VCaP (cell line): ENCODE measurements around the gene AP1B1.

Experiments
- H3K27ac ChIP-seq: fragments of 450-650 bp; 2 replicates; pipeline ENCODE4 v1.5.1; 2017
- TF ChIP-seq, protein P1 (sequence below): fragments of 450-650 bp; conservative IDR thresholded peaks from 2 replicates; pipeline ENCODE4 v1.5.1; 2017; ENCODE audit warnings: mild to moderate bottlenecking, moderate library complexity

Gene AP1B1

GRCh38 chr22:29327089-29327764 is 61.1 kb downstream of the AP1B1 start:
- no peak overlapping the region for H3K27ac ChIP-seq
- TF ChIP-seq, protein P1, sequence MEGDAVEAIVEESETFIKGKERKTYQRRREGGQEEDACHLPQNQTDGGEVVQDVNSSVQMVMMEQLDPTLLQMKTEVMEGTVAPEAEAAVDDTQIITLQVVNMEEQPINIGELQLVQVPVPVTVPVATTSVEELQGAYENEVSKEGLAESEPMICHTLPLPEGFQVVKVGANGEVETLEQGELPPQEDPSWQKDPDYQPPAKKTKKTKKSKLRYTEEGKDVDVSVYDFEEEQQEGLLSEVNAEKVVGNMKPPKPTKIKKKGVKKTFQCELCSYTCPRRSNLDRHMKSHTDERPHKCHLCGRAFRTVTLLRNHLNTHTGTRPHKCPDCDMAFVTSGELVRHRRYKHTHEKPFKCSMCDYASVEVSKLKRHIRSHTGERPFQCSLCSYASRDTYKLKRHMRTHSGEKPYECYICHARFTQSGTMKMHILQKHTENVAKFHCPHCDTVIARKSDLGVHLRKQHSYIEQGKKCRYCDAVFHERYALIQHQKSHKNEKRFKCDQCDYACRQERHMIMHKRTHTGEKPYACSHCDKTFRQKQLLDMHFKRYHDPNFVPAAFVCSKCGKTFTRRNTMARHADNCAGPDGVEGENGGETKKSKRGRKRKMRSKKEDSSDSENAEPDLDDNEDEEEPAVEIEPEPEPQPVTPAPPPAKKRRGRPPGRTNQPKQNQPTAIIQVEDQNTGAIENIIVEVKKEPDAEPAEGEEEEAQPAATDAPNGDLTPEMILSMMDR: no peak

DNA sequence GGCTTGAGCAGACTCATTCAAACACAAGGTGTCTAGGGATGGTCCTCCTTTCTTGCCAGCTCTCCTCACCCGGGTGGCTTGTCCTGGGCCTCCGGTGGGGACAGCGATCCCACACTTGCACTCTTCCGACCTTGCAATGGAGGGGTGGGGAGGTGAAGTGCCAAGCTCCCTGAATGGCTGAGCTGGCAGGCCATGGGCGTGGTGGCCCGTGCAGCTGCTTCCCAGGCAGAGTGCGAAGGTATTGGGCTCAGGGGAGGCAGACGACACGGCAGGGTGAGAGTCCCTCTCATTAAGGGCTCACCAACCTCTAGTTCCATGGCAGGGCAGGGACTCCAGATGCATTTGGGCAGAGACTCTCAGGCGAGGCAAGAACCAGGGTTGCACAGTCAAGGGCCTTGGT is 61.9 kb downstream of the AP1B1 start:
- no peak overlapping the region for H3K27ac ChIP-seq
- TF ChIP-seq, protein P1: no peak

GRCh38 chr22:29325785-29326315 is 62.5 kb downstream of the AP1B1 start:
- no peak overlapping the region for H3K27ac ChIP-seq
- TF ChIP-seq, protein P1: no peak

DNA sequence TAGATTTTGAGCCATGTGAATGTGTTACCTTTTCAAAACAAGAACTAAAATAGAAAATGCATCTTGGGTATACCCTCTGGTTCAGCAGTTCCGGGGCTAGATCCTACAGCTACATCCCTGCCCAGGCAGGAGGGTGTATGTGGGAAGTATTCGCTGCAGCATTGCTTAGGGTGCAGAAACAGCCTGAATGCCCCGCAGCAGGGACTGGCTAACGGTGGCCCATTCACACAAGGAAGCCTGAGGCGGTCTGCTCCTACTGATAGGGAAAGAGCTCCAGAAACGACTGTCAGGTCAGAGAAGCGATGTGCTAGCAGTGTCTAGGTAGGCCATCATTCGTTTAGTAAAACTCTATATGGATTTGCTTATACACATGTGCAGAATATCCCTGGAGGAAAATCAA is 63.0 kb downstream of the AP1B1 start:
- TF ChIP-seq, protein P1: no peak
- no peak overlapping the region for H3K27ac ChIP-seq

DNA sequence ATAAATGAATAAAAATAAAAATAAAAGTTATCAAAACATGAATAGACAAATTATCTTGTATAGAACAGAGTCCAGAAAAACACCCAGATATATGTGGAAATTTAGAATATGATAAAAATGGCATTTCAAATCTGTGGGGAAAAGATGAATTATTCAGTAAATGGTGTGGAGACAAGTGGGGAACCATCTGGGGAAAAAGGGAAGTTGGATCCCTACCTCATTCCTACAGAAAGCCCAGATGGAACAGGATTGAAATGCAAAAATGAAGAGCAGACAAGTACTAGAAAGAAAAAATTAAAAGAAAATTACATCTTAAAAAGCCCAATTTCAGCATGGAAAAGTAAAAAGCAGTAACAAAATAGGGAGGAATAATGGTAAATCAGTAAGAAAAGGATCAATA is 64.7 kb downstream of the AP1B1 start:
- TF ChIP-seq, protein P1: no peak
- no peak overlapping the region for H3K27ac ChIP-seq

DNA sequence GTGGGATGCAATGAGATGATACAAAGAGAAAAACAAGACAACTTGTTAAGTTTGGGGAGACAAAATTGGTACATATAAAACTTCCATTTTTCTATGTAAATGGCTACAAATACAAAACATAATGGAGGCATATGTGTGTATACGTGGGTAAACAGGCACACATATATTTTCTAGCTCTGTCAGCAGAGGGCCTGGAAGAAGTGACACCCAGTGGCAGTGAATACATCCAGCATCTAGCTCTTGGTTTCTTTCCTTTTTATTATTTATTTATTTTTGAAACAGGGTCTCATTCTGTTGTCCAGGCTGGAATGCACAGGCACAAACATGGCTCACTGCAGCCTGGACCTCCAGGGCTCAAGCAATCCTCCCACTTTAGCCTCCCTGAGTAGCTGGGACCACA is 67.8 kb downstream of the AP1B1 start:
- TF ChIP-seq, protein P1: peak; percentile 58
- H3K27ac ChIP-seq: no peak overlapping the region

DNA sequence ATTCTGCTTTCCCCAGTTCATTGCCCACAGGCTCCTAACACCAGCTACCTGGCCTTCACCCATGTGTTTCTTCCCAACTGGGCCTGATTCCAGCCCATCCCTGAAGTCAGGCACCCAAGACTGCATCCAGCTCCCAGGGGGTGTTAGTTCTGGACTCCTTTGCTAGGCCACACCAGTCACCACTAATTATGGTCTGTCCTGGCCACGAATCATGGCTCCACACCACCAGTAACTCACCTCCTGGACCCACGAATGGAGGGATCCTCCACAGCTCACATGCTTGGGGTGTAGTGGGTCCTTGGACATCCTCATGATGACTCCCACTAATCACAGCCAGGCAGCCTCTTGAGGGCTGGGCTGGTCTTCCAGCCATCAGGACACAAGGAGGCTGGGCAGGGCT is 69.3 kb downstream of the AP1B1 start:
- H3K27ac ChIP-seq: no peak overlapping the region
- TF ChIP-seq, protein P1: no peak
